Measurements from ENCODE around the gene COG3.

The COG3 gene

GRCh38 chr13:45456196-45456972, 8.4 kb upstream of the COG3 start:
- Histone ChIP-seq H3K27me3 (ENCODE audit: insufficient read depth, low read length) (no peaks in the 10 kb centered on the region), H3K36me3 (ENCODE audit: insufficient read depth, low read length) (no peaks in the 10 kb centered on the region), H3K9me3 (ENCODE audit: low read length) (peaks cover 3% of the 10 kb centered on the region), H2AFZ (ENCODE audit: low read depth, low read length) (no peak overlapping the region), H3K4me3 (ENCODE audit: low read length) (no peak overlapping the region), H3K4me1 (ENCODE audit: insufficient read depth, low read length) (no peaks in the 10 kb centered on the region)

- no peaks in the 10 kb centered on the region for H3K27me3 ChIP-seq (ENCODE audit: insufficient read depth, low read length)
- H2AFZ ChIP-seq (ENCODE audit: low read depth, low read length) = peak overlapping the region; percentile 58
- H3K4me1 ChIP-seq (ENCODE audit: insufficient read depth, low read length) = peaks cover 11% of the 10 kb centered on the region
- peak overlapping the region; percentile 71 for H3K4me3 ChIP-seq (ENCODE audit: low read length)
- H3K9me3 ChIP-seq (ENCODE audit: low read length) = no peaks in the 10 kb centered on the region
- peaks cover 10% of the 10 kb centered on the region for H3K36me3 ChIP-seq (ENCODE audit: insufficient read depth, low read length)
Observed at GRCh38 chr13:45464141-45464686, 525 bp upstream of the COG3 start.

GRCh38 chr13:45466359-45466758, 1.6 kb downstream of the COG3 start:
- H3K4me3 ChIP-seq (ENCODE audit: low read length) = peak overlapping the region; percentile 71
- no peaks in the 10 kb centered on the region for H3K27me3 ChIP-seq (ENCODE audit: insufficient read depth, low read length)
- no peak overlapping the region for H2AFZ ChIP-seq (ENCODE audit: low read depth, low read length)
- peaks cover 10% of the 10 kb centered on the region for H3K36me3 ChIP-seq (ENCODE audit: insufficient read depth, low read length)
- H3K9me3 ChIP-seq (ENCODE audit: low read length) = peaks cover 3% of the 10 kb centered on the region
- H3K4me1 ChIP-seq (ENCODE audit: insufficient read depth, low read length) = peaks cover 11% of the 10 kb centered on the region

- Histone ChIP-seq H2AFZ (ENCODE audit: low read depth, low read length) (no peak overlapping the region), H3K4me1 (ENCODE audit: insufficient read depth, low read length) (peaks cover 11% of the 10 kb centered on the region), H3K4me3 (ENCODE audit: low read length) (no peak overlapping the region), H3K27me3 (ENCODE audit: insufficient read depth, low read length) (no peaks in the 10 kb centered on the region), H3K9me3 (ENCODE audit: low read length) (peaks cover 4% of the 10 kb centered on the region), H3K36me3 (ENCODE audit: insufficient read depth, low read length) (peaks cover 10% of the 10 kb centered on the region)
Observed at GRCh38 chr13:45468635-45469034, 3.9 kb downstream of the COG3 start.

DNA sequence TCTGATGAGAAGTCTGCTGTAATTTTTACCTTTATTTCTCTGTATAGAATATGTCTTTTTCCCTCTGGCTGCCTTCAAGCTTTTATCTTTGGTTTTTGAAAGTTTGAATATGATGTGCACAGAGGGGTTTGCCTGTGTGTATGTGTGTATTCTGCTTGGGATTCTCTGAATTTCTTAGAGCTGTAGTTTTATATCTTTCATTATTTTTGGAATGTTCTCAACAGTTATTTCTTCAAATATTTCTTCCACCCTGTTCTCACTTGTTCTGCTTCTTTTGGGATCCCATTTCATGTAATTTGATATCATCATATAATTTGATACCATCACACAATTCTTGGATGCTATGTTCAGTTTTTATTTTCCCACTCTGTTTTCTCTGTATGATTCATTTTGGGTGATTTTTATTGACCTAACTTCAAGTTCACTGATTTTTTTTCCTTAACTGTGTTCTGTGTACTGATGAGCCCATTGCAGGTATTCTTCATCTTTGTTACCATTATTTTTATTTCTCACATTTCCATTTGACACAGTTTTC, 7.5 kb downstream of the COG3 start:
- no peaks in the 10 kb centered on the region for H3K4me1 ChIP-seq (ENCODE audit: insufficient read depth, low read length)
- peaks cover 8% of the 10 kb centered on the region for H3K36me3 ChIP-seq (ENCODE audit: insufficient read depth, low read length)
- H3K27me3 ChIP-seq (ENCODE audit: insufficient read depth, low read length) = no peaks in the 10 kb centered on the region
- no peak overlapping the region for H3K4me3 ChIP-seq (ENCODE audit: low read length)
- no peak overlapping the region for H2AFZ ChIP-seq (ENCODE audit: low read depth, low read length)
- peaks cover 4% of the 10 kb centered on the region for H3K9me3 ChIP-seq (ENCODE audit: low read length)

DNA sequence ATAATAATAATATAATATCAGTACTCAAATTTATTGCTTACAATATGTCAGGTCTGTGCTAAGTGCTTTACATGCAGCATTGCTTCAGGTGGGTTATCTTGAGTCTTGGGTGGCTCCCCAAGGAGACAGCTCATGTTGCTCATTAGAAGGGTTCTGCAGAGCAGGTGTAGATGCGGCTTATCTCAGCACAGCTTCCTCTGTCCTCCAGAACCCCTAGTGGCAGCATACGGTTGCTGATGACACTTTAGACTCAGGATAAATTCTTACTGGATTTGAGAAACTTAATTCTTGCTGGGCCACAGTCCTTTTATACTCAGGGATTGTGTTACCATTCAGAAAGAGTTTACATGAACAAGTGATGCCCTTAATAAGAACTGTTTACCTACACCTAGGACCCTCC, 8.9 kb downstream of the COG3 start:
- H3K9me3 ChIP-seq (ENCODE audit: low read length) = peaks cover 4% of the 10 kb centered on the region
- H3K4me1 ChIP-seq (ENCODE audit: insufficient read depth, low read length) = no peaks in the 10 kb centered on the region
- no peak overlapping the region for H3K4me3 ChIP-seq (ENCODE audit: low read length)
- H2AFZ ChIP-seq (ENCODE audit: low read depth, low read length) = no peak overlapping the region
- peaks cover 9% of the 10 kb centered on the region for H3K36me3 ChIP-seq (ENCODE audit: insufficient read depth, low read length)
- H3K27me3 ChIP-seq (ENCODE audit: insufficient read depth, low read length) = no peaks in the 10 kb centered on the region

DNA sequence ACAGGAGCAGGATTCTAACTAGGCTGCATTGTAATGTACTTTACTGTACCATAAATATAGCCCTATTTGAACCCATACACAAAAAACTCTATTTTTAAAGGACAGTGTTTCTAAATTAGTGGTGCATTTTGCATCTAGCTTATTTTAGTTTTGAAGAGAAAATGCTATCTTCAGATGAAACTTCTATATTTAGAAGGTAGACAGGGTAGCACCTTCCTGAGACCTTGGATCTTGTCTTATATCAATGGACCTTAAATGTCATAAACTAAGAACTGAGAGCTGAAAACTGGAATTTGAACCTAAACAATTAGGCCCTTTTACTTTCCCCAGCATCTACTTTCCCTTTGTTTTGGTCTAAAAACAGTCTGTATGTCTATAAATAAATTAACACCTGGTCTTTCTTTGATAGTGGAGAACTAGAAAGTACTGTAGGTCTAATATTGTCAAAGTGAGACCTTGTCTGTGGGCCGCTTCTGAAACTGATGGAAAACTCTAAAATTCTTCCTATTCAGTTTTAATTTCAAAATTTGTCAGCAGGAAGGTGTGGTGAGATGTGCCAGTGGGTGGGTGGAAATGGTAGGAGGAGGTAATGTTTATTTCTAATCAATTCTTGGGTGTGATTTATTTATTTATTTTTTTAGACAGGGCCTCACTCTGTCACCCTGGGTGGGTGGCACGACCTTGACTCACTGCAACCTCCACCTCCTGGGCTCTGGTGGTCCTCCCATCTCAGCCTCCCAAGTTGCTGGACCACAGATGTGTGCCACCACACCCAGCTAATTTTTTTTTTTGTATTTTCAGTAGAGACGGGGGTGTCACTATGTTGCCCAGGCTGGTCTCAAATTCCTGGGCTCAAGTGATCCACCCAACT, 10.1 kb downstream of the COG3 start:
- Histone ChIP-seq H3K27me3 (ENCODE audit: insufficient read depth, low read length) (no peaks in the 10 kb centered on the region), H3K4me3 (ENCODE audit: low read length) (no peak overlapping the region), H3K4me1 (ENCODE audit: insufficient read depth, low read length) (no peaks in the 10 kb centered on the region), H2AFZ (ENCODE audit: low read depth, low read length) (no peak overlapping the region), H3K9me3 (ENCODE audit: low read length) (peaks cover 4% of the 10 kb centered on the region), H3K36me3 (ENCODE audit: insufficient read depth, low read length) (peaks cover 20% of the 10 kb centered on the region)

DNA sequence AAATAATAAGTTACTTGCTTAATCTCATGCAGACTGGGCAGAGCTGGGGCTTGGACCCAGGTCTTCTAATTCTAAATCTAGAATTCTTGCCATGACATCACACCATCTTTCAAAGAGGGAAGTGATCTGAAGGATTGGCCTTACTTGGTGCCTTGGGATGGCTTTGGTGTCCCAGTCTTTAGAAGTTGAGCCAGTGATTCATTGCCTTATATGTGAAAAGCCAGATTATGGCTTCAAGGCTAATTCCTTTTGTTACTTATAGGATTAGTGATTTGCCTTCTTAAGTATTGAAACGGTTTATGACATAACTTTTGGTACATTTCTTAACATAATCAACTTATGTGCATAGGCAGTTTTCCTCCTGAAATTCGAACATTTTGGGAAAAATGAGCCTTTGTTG, 14.9 kb downstream of the COG3 start:
- no peaks in the 10 kb centered on the region for H3K27me3 ChIP-seq (ENCODE audit: insufficient read depth, low read length)
- no peak overlapping the region for H2AFZ ChIP-seq (ENCODE audit: low read depth, low read length)
- H3K4me1 ChIP-seq (ENCODE audit: insufficient read depth, low read length) = no peaks in the 10 kb centered on the region
- H3K4me3 ChIP-seq (ENCODE audit: low read length) = no peak overlapping the region
- peaks cover 7% of the 10 kb centered on the region for H3K9me3 ChIP-seq (ENCODE audit: low read length)
- H3K36me3 ChIP-seq (ENCODE audit: insufficient read depth, low read length) = peaks cover 50% of the 10 kb centered on the region

DNA sequence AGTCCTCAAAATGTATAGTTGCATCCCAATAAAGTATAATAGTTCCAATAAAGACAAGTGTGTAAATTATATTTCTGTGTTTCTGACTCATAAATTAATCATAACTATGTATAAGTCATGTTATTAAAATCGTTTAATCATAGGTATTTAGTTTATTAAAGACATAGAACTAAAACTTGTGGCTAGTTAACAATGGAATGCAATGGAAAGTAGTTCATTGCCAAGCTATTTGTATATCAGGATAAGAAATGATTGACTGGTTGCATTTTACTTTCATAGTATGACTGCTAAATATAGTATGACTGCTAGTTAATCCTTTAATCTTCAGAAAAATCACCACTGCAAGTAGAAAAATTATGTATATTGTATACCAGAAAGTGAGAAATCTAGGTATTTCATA, 16.9 kb downstream of the COG3 start:
- no peak overlapping the region for H2AFZ ChIP-seq (ENCODE audit: low read depth, low read length)
- H3K4me1 ChIP-seq (ENCODE audit: insufficient read depth, low read length) = no peaks in the 10 kb centered on the region
- no peak overlapping the region for H3K4me3 ChIP-seq (ENCODE audit: low read length)
- peaks cover 53% of the 10 kb centered on the region for H3K36me3 ChIP-seq (ENCODE audit: insufficient read depth, low read length)
- H3K27me3 ChIP-seq (ENCODE audit: insufficient read depth, low read length) = no peaks in the 10 kb centered on the region
- H3K9me3 ChIP-seq (ENCODE audit: low read length) = peaks cover 9% of the 10 kb centered on the region

- Histone ChIP-seq H3K4me1 (ENCODE audit: insufficient read depth, low read length) (no peaks in the 10 kb centered on the region), H3K9me3 (ENCODE audit: low read length) (peaks cover 11% of the 10 kb centered on the region), H3K27me3 (ENCODE audit: insufficient read depth, low read length) (no peaks in the 10 kb centered on the region), H2AFZ (ENCODE audit: low read depth, low read length) (no peak overlapping the region), H3K36me3 (ENCODE audit: insufficient read depth, low read length) (peaks cover 58% of the 10 kb centered on the region), H3K4me3 (ENCODE audit: low read length) (no peak overlapping the region)
Observed at GRCh38 chr13:45482571-45483173, 17.9 kb downstream of the COG3 start.

DNA sequence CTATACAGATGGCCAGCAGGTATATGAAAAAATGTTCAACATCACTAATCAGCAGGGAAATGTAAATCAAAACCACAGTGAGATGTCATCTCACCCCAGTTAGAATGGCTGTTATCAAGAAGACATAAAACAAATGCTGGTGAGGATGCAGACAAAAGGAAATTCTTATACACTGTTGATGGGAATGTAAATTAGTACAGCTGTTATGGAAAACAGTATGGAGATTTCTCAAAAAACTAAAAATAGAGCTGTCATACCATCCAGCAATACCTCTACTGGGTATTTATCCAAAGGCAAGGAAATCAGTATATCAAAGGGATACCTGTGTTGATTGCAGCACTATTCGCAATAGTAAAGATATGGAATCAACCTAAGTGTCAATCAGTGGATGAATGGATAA, 22.9 kb downstream of the COG3 start:
- no peak overlapping the region for H2AFZ ChIP-seq (ENCODE audit: low read depth, low read length)
- no peaks in the 10 kb centered on the region for H3K4me1 ChIP-seq (ENCODE audit: insufficient read depth, low read length)
- no peaks in the 10 kb centered on the region for H3K27me3 ChIP-seq (ENCODE audit: insufficient read depth, low read length)
- no peak overlapping the region for H3K4me3 ChIP-seq (ENCODE audit: low read length)
- peaks cover 61% of the 10 kb centered on the region for H3K36me3 ChIP-seq (ENCODE audit: insufficient read depth, low read length)
- peaks cover 11% of the 10 kb centered on the region for H3K9me3 ChIP-seq (ENCODE audit: low read length)

DNA sequence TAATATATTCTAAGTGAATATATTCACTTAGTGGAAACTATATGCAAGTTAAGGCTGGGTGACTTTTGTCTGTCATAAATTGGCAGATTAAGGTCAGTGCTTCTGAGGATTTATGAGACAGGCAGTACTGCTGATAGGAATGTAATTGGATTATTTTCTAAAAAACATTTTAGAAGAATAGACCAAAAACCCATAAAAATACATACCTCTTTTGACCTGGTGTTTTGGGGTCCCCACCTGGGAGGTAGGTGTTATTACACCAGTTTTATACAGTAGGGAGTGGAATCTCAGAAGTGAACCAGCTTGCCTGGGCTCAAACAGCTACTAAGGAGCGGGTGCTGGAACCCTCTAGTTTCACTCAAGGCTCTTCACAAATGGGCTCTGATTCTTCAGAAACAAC, 25.3 kb downstream of the COG3 start:
- no peaks in the 10 kb centered on the region for H3K4me1 ChIP-seq (ENCODE audit: insufficient read depth, low read length)
- H3K9me3 ChIP-seq (ENCODE audit: low read length) = peaks cover 4% of the 10 kb centered on the region
- H2AFZ ChIP-seq (ENCODE audit: low read depth, low read length) = no peak overlapping the region
- H3K36me3 ChIP-seq (ENCODE audit: insufficient read depth, low read length) = peaks cover 46% of the 10 kb centered on the region
- H3K27me3 ChIP-seq (ENCODE audit: insufficient read depth, low read length) = no peaks in the 10 kb centered on the region
- H3K4me3 ChIP-seq (ENCODE audit: low read length) = no peak overlapping the region

- H3K36me3 ChIP-seq (ENCODE audit: insufficient read depth, low read length) = peaks cover 50% of the 10 kb centered on the region
- H3K27me3 ChIP-seq (ENCODE audit: insufficient read depth, low read length) = no peaks in the 10 kb centered on the region
- no peak overlapping the region for H3K4me3 ChIP-seq (ENCODE audit: low read length)
- no peaks in the 10 kb centered on the region for H3K4me1 ChIP-seq (ENCODE audit: insufficient read depth, low read length)
- H2AFZ ChIP-seq (ENCODE audit: low read depth, low read length) = no peak overlapping the region
- peaks cover under 1% of the 10 kb centered on the region for H3K9me3 ChIP-seq (ENCODE audit: low read length)
Observed at GRCh38 chr13:45492538-45492937, 27.8 kb downstream of the COG3 start.

All from neuron (in vitro differentiated cells).